Liver (tissue), 9 donors: ENCODE data around the gene RPL34. TPM values are rescaled to one million over a fixed set of nuclear protein-coding genes. Genes with fewer than 3 reads are reported as not detected.

Experiments
- DNase-seq: peaks from one replicate; pipeline ENCODE4 v3.0.0-alpha.2; 2017; ENCODE audit warnings: low spot score
- H3K27ac ChIP-seq, 2 donors: one replicate each; pipeline ENCODE4 v1.7.0; 2013; ENCODE audit warnings: inconsistent platforms in 2 of 2, low read length in 2 of 2, control low read depth in 1 of 2, low read depth in 1 of 2, mild to moderate bottlenecking in 1 of 2
- H3K27me3 ChIP-seq, 4 donors: one replicate each; pipeline versions ENCODE4 v1.6.1 to v1.7.0; 2013; ENCODE audit warnings: low read length in 3 of 4, inconsistent platforms in 1 of 4, mild to moderate bottlenecking in 1 of 4, moderate library complexity in 1 of 4; ENCODE audit not compliant: control insufficient read depth in 4 of 4, insufficient read depth in 4 of 4
- H3K36me3 ChIP-seq, 4 donors: one replicate each; pipeline versions ENCODE4 v1.6.1 to v1.7.0; 2013; ENCODE audit warnings: low read length in 3 of 4, mild to moderate bottlenecking in 3 of 4, low read depth in 1 of 4, moderate library complexity in 1 of 4; ENCODE audit not compliant: control insufficient read depth in 4 of 4, insufficient read depth in 3 of 4
- H3K4me1 ChIP-seq, 4 donors: one replicate each; pipeline versions ENCODE4 v1.6.1 to v1.7.0; 2013; ENCODE audit warnings: low read length in 3 of 4, mild to moderate bottlenecking in 3 of 4, moderate library complexity in 1 of 4; ENCODE audit not compliant: control insufficient read depth in 4 of 4, insufficient read depth in 4 of 4
- H3K4me3 ChIP-seq, 3 donors: one replicate each; pipeline versions ENCODE4 v1.6.1 to v1.7.0; 2013; ENCODE audit warnings: low read length in 3 of 3, control low read depth in 1 of 3, low read depth in 1 of 3, mild to moderate bottlenecking in 1 of 3
- H3K9ac ChIP-seq, 2 donors: one replicate each; pipeline ENCODE4 v1.7.0; 2013; ENCODE audit warnings: low read length in 2 of 2, mild to moderate bottlenecking in 2 of 2, moderate library complexity in 2 of 2, control low read depth in 1 of 2, low read depth in 1 of 2
- H3K9me3 ChIP-seq, 4 donors: one replicate each; pipeline versions ENCODE4 v1.6.1 to v1.7.0; 2013; ENCODE audit warnings: low read length in 3 of 4; ENCODE audit not compliant: control insufficient read depth in 4 of 4
- ATF3 ChIP-seq: IDR thresholded peaks from 2 replicates; pipeline ENCODE4 v1.6.1; 2016; ENCODE audit warnings: antibody characterized with exemption
- EGR1 ChIP-seq, 2 donors: IDR thresholded peaks; 2 replicates each; pipeline ENCODE4 v1.6.1; 2016 to 2018; ENCODE audit warnings: antibody characterized with exemption in 2 of 2, low read depth in 2 of 2
- FOXA1 ChIP-seq: IDR thresholded peaks from 2 replicates; pipeline ENCODE4 v1.6.1; 2016; ENCODE audit warnings: antibody characterized with exemption
- FOXA2 ChIP-seq: IDR thresholded peaks from 2 replicates; pipeline ENCODE4 v1.6.1; 2016; ENCODE audit warnings: antibody characterized with exemption
- GABPA ChIP-seq, 2 donors: IDR thresholded peaks in 1 of 2; conservative IDR thresholded peaks in 1 of 2; 2 replicates each; pipeline ENCODE4 v1.6.1; 2016; ENCODE audit warnings: antibody characterized with exemption in 2 of 2, mild to moderate bottlenecking in 1 of 2, moderate library complexity in 1 of 2
- HNF4A ChIP-seq, 2 donors: conservative IDR thresholded peaks; 2 replicates each; pipeline ENCODE4 v1.6.1; 2016; ENCODE audit warnings: antibody characterized with exemption in 2 of 2, mild to moderate bottlenecking in 2 of 2
- HNF4G ChIP-seq: IDR thresholded peaks from 2 replicates; pipeline ENCODE4 v1.6.1; 2016; ENCODE audit warnings: antibody characterized with exemption
- NR2F2 ChIP-seq: IDR thresholded peaks from 2 replicates; pipeline ENCODE4 v1.6.1; 2016; ENCODE audit warnings: antibody characterized with exemption
- RAD21 ChIP-seq, 2 donors: IDR thresholded peaks; 2 replicates each; pipeline ENCODE4 v1.6.1; 2016; ENCODE audit warnings: antibody characterized with exemption in 2 of 2, mild to moderate bottlenecking in 2 of 2
- REST ChIP-seq: IDR thresholded peaks from 2 replicates; pipeline ENCODE4 v1.6.1; 2016; ENCODE audit warnings: antibody characterized with exemption, mild to moderate bottlenecking
- RXRA ChIP-seq, 2 donors: IDR thresholded peaks; 2 replicates each; pipeline ENCODE4 v1.6.1; 2017 to 2018; ENCODE audit warnings: antibody characterized with exemption in 2 of 2, mild to moderate bottlenecking in 1 of 2
- TAF1 ChIP-seq: conservative IDR thresholded peaks from 2 replicates; pipeline ENCODE4 v1.6.1; 2016; ENCODE audit warnings: antibody characterized with exemption, mild to moderate bottlenecking
- WGBS: extraction: QIAGEN DNeasy Blood & Tissue Kit; methylation state at CpG from one replicate; pipeline ENCODE4 v1.1.7; 2013; 5-methylcytosine and 5-hydroxymethylcytosine counted together
- polyA plus RNA-seq, 2 donors: library from polyadenylated mRNA; stranded (reverse) in 1 of 2; unstranded in 1 of 2; fragments of 200-250 nt in 1 of 2; fragments of >200 nt in 1 of 2; fragmentation: Nextera tagmentation in 1 of 2; extraction: Ambion mirVana in 1 of 2; gene quantifications; one replicate each; pipeline versions ENCODE4 v1.2.1 to v1.2.3, GENCODE V29; 2013 to 2015
- total RNA-seq, 2 donors: library from RNA; depleted of rRNA; stranded (reverse); fragments of >200 nt; gene quantifications; one replicate each; pipeline ENCODE4 v1.2.3, GENCODE V29; 2014
- TF ChIP-seq, protein P1 (sequence below): IDR thresholded peaks from 2 replicates; pipeline ENCODE4 v1.6.1; 2016; ENCODE audit warnings: antibody characterized with exemption
- TF ChIP-seq, protein P2 (sequence below): IDR thresholded peaks from 2 replicates; pipeline ENCODE4 v1.6.1; 2016; ENCODE audit warnings: antibody characterized with exemption
- TF ChIP-seq, protein P3 (sequence below): fragments of 150-350 bp; IDR thresholded peaks from 2 replicates; pipeline ENCODE4 v1.5.1; 2017; ENCODE audit warnings: improper control_type of control experiment, low read depth, low read length; ENCODE audit not compliant: missing input control
- donor health status: healthy.
- donor health status: healthy.
- donor health status: healthy.
- donor health status: healthy.
- donor health status: healthy.

RPL34 gene
- total and polyA plus RNA-seq, 4 donors: 138 to 1,016 (median 510) TPM

DNA sequence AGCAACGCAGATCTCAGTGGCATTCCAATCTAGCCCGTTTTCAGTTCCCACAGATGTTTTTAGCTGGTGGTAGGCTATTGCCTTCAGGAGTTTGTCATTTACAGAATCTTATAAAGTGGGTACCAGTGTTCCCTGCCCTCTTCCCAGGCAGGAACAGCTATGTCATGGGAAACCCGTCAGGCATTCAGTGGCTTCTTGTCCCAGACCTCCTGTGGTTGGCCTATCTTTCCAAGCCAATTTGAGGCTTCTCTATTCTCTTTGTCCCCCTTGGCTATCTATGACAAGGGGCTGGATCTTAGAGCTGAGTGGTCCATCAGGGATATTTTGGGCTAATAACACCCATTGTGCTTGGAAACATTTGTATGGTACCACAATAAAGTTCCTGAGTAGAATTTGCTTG lies 33.6 kb upstream of the RPL34 start (continued):
- TF ChIP-seq, protein P1, sequence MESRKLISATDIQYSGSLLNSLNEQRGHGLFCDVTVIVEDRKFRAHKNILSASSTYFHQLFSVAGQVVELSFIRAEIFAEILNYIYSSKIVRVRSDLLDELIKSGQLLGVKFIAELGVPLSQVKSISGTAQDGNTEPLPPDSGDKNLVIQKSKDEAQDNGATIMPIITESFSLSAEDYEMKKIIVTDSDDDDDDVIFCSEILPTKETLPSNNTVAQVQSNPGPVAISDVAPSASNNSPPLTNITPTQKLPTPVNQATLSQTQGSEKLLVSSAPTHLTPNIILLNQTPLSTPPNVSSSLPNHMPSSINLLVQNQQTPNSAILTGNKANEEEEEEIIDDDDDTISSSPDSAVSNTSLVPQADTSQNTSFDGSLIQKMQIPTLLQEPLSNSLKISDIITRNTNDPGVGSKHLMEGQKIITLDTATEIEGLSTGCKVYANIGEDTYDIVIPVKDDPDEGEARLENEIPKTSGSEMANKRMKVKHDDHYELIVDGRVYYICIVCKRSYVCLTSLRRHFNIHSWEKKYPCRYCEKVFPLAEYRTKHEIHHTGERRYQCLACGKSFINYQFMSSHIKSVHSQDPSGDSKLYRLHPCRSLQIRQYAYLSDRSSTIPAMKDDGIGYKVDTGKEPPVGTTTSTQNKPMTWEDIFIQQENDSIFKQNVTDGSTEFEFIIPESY: no peak
- TF ChIP-seq HNF4A (conservative IDR thresholded peaks at IDR 0.05) (no peak), NR2F2 (no peak), FOXA1 (no peak)
- TF ChIP-seq, protein P2, sequence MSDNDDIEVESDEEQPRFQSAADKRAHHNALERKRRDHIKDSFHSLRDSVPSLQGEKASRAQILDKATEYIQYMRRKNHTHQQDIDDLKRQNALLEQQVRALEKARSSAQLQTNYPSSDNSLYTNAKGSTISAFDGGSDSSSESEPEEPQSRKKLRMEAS: no peak

DNA sequence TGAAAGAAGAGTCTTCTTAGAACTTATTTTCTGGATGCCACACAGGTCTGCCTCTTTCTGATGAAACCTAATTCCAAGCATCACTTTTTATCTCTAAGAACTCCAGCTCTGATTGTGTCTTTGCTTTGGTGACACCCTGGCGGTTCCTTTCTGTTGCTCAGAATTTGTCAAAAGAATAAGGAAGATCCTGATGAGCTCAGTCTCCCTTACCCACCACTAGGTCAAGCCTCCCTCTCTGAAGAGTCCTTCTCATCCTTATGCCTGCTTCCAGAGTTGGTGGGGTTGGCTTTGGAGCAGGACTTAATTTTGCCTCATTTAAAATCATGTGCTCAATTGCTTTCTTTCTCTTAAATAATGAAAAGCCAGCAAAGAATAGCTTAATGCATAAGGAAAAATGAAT lies 31.5 kb upstream of the RPL34 start:
- TF ChIP-seq GABPA (IDR thresholded peaks at IDR 0.05 in 1 of 2, conservative IDR thresholded peaks at IDR 0.05 in 1 of 2): no peak
- no peak for TF ChIP-seq REST
- no peak for TF ChIP-seq HNF4A (conservative IDR thresholded peaks at IDR 0.05)
- no peak for TF ChIP-seq TAF1
- TF ChIP-seq FOXA1: no peak
- no peak for TF ChIP-seq RAD21 (IDR thresholded peaks at IDR 0.05)
- TF ChIP-seq, protein P2: no peak
- no peak for TF ChIP-seq RXRA (IDR thresholded peaks at IDR 0.05)
- no peak for TF ChIP-seq FOXA2
- TF ChIP-seq NR2F2: no peak
- Histone ChIP-seq H3K27me3 (no peaks in the 10 kb centered on the region), H3K9me3 (no peaks in the 10 kb centered on the region), H3K36me3 (no peaks in the 10 kb centered on the region), H3K4me1 (peaks cover 0 to 8% (median 4%) of the 10 kb centered on the region in 4 donors), H3K9ac (no peak overlapping the region), H3K4me3 (no peak overlapping the region), H3K27ac (no peak overlapping the region)
- 93% methylated on average over 1 of the region's 1 CpG for WGBS
- no peak for DNase-seq

DNA sequence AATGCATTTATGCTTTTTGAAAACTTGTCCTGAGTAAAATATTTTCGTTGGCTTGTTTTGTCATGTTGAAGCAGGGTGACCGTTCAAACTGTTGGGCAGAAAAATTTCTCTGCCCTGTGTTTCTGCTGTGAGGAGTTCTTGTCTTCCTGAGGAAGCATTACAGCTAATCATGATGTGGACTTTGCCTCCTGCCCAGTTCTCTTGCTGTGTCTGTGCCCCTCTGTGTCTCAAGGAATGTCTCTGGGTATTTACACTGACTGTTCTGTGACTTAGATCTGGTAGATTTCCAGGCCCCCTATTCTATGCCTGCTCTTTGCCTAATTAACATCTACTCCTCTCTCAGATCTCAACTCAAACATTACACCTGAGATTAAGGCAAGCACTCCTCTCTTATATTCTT lies 30.4 kb upstream of the RPL34 start:
- WGBS: 65% methylated on average over 2 of the region's 2 CpGs
- Histone ChIP-seq H3K27ac (no peak overlapping the region), H3K9ac (no peak overlapping the region), H3K4me1 (peaks cover 0 to 8% (median 4%) of the 10 kb centered on the region in 4 donors), H3K27me3 (no peaks in the 10 kb centered on the region), H3K9me3 (no peaks in the 10 kb centered on the region), H3K36me3 (no peaks in the 10 kb centered on the region), H3K4me3 (no peak overlapping the region)
- no peak for DNase-seq
- TF ChIP-seq RAD21 (IDR thresholded peaks at IDR 0.05) (no peak), ATF3 (no peak), RXRA (IDR thresholded peaks at IDR 0.05) (no peak), EGR1 (IDR thresholded peaks at IDR 0.05; ENCODE audit: low read depth in 2 of 2) (no peak), FOXA1 (no peak), HNF4A (conservative IDR thresholded peaks at IDR 0.05) (no peak), FOXA2 (no peak), HNF4G (no peak), GABPA (IDR thresholded peaks at IDR 0.05 in 1 of 2, conservative IDR thresholded peaks at IDR 0.05 in 1 of 2) (no peak), NR2F2 (no peak)
- TF ChIP-seq, protein P1: no peak
- TF ChIP-seq, protein P3, sequence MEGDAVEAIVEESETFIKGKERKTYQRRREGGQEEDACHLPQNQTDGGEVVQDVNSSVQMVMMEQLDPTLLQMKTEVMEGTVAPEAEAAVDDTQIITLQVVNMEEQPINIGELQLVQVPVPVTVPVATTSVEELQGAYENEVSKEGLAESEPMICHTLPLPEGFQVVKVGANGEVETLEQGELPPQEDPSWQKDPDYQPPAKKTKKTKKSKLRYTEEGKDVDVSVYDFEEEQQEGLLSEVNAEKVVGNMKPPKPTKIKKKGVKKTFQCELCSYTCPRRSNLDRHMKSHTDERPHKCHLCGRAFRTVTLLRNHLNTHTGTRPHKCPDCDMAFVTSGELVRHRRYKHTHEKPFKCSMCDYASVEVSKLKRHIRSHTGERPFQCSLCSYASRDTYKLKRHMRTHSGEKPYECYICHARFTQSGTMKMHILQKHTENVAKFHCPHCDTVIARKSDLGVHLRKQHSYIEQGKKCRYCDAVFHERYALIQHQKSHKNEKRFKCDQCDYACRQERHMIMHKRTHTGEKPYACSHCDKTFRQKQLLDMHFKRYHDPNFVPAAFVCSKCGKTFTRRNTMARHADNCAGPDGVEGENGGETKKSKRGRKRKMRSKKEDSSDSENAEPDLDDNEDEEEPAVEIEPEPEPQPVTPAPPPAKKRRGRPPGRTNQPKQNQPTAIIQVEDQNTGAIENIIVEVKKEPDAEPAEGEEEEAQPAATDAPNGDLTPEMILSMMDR: no peak
